ENCODE measurements around the gene ALDH1B1.
A peak's percentile ranks its signal among the peaks of the same experiment; 100 is the strongest.

The ALDH1B1 gene

GRCh38 chr9:38417003-38417945 lies 24.8 kb downstream of the ALDH1B1 start:
- DNase-seq = peak in 1 of 6 experiments; percentile 11

- no peak for DNase-seq
Observed at GRCh38 chr9:38418366-38418765, 25.9 kb downstream of the ALDH1B1 start.

- DNase-seq = no peak
Observed at GRCh38 chr9:38419181-38419580, 26.7 kb downstream of the ALDH1B1 start.

GRCh38 chr9:38421498-38422211 lies 29.2 kb downstream of the ALDH1B1 start:
- DNase-seq = no peak

GRCh38 chr9:38422555-38423260 lies 30.2 kb downstream of the ALDH1B1 start:
- DNase-seq = no peak

GRCh38 chr9:38423273-38423972 lies 30.9 kb downstream of the ALDH1B1 start:
- no peak for DNase-seq

- no peak for DNase-seq
Observed at GRCh38 chr9:38423973-38424843, 31.7 kb downstream of the ALDH1B1 start, which contains the start of gene IGFBPL1. Gene IGFBPL1 (minus strand): TSS chr9:38424454. CDS start chr9:38424424, 30 bp downstream.

- no peak for DNase-seq
Observed at GRCh38 chr9:38424918-38425317, 32.4 kb downstream of the ALDH1B1 start.

GRCh38 chr9:38428062-38428461 lies 35.6 kb downstream of the ALDH1B1 start:
- no peak for DNase-seq

GRCh38 chr9:38431116-38431515 lies 38.6 kb downstream of the ALDH1B1 start:
- DNase-seq = no peak

- DNase-seq = peak in 1 of 6 experiments; percentile 17
Observed at GRCh38 chr9:38432922-38433510, 40.5 kb downstream of the ALDH1B1 start.

- DNase-seq = no peak
Observed at GRCh38 chr9:38434365-38434764, 41.9 kb downstream of the ALDH1B1 start.

GRCh38 chr9:38434853-38435252 lies 42.4 kb downstream of the ALDH1B1 start:
- DNase-seq = no peak

- DNase-seq = no peak
Observed at GRCh38 chr9:38435521-38435920, 43.0 kb downstream of the ALDH1B1 start.

GRCh38 chr9:38436708-38437107 lies 44.2 kb downstream of the ALDH1B1 start:
- no peak for DNase-seq

GRCh38 chr9:38437193-38437823 lies 44.8 kb downstream of the ALDH1B1 start:
- no peak for DNase-seq

GRCh38 chr9:38439291-38439915 lies 46.9 kb downstream of the ALDH1B1 start:
- DNase-seq = no peak

GRCh38 chr9:38439916-38440301 lies 47.4 kb downstream of the ALDH1B1 start:
- no peak for DNase-seq

- DNase-seq = no peak
Observed at GRCh38 chr9:38440516-38440915, 48.0 kb downstream of the ALDH1B1 start.
